Measurements from ENCODE around the gene CYBB.
A peak's percentile ranks its signal among the peaks of the same experiment; 100 is the strongest.

CYBB gene

DNA sequence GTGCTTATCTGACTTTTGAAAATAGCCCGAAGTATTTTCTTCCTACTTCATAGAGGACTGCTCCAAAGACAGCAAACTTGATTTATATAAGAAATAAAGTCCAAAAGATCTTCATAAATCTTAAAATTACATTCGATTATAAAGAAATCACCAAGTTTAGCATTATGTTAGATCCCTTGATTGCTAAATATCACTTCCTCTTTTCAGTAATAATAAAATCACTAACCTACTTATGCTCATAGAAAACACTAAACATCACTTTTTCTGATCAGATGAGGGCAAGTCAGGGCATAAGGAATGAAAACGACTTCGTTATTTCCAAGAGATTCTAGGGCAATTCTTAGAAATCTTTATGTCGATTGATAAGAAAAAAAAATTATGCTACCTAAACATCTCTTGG is 35.5 kb downstream of the CYBB start:
- Histone ChIP-seq H3K79me2 (ENCODE audit: insufficient read depth, low read length) (no peaks in the 10 kb centered on the region), H3F3A (ENCODE audit: insufficient read depth) (peaks cover 32% of the 10 kb centered on the region), H3K36me3 (ENCODE audit: low read length) (no peaks in the 10 kb centered on the region), H4K20me1 (ENCODE audit: low read depth, low read length) (no peaks in the 10 kb centered on the region), H2AFZ (ENCODE audit: low read depth, low read length, severe bottlenecking) (no peak overlapping the region), H3K27me3 (ENCODE audit: low read length) (no peaks in the 10 kb centered on the region), H3K9me2 (replicated peaks; ENCODE audit: insufficient read depth, low read length) (no peaks in the 10 kb centered on the region), H3K27ac (ENCODE audit: low read depth, low read length) (peak overlapping the region; percentile 98), H3K4me2 (ENCODE audit: low read depth, low read length, poor library complexity, severe bottlenecking) (peak overlapping the region; percentile 85), H3K4me3 (ENCODE audit: insufficient read depth, low read length, poor library complexity, severe bottlenecking) (no peak overlapping the region), H3K9me3 (ENCODE audit: insufficient read depth, low read length) (no peaks in the 10 kb centered on the region), H3K9ac (ENCODE audit: low read length) (no peak overlapping the region)
- TF ChIP-seq, protein P1, sequence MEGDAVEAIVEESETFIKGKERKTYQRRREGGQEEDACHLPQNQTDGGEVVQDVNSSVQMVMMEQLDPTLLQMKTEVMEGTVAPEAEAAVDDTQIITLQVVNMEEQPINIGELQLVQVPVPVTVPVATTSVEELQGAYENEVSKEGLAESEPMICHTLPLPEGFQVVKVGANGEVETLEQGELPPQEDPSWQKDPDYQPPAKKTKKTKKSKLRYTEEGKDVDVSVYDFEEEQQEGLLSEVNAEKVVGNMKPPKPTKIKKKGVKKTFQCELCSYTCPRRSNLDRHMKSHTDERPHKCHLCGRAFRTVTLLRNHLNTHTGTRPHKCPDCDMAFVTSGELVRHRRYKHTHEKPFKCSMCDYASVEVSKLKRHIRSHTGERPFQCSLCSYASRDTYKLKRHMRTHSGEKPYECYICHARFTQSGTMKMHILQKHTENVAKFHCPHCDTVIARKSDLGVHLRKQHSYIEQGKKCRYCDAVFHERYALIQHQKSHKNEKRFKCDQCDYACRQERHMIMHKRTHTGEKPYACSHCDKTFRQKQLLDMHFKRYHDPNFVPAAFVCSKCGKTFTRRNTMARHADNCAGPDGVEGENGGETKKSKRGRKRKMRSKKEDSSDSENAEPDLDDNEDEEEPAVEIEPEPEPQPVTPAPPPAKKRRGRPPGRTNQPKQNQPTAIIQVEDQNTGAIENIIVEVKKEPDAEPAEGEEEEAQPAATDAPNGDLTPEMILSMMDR (IDR thresholded peaks at IDR 0.05; ENCODE audit: insufficient read depth, low read length, poor library complexity, severe bottlenecking): no peak
- TF ChIP-seq EZH2phosphoT487 (conservative IDR thresholded peaks at IDR 0.05; ENCODE audit: low read length): no peak

GRCh38 chrX:37816766-37817165 is 36.9 kb downstream of the CYBB start:
- peak overlapping the region; percentile 24 for H2AFZ ChIP-seq (ENCODE audit: low read depth, low read length, severe bottlenecking)
- H3K4me2 ChIP-seq (ENCODE audit: low read depth, low read length, poor library complexity, severe bottlenecking): peak overlapping the region; percentile 85
- peak overlapping the region; percentile 37 for H3K9ac ChIP-seq (ENCODE audit: low read length)
- H3K9me3 ChIP-seq (ENCODE audit: insufficient read depth, low read length): no peaks in the 10 kb centered on the region
- no peak overlapping the region for H3K4me3 ChIP-seq (ENCODE audit: insufficient read depth, low read length, poor library complexity, severe bottlenecking)
- no peaks in the 10 kb centered on the region for H3K27me3 ChIP-seq (ENCODE audit: low read length)
- H3K27ac ChIP-seq (ENCODE audit: low read depth, low read length): peak overlapping the region; percentile 98
- H3K36me3 ChIP-seq (ENCODE audit: low read length): no peaks in the 10 kb centered on the region
- no peaks in the 10 kb centered on the region for H3K79me2 ChIP-seq (ENCODE audit: insufficient read depth, low read length)
- peaks cover 36% of the 10 kb centered on the region for H3F3A ChIP-seq (ENCODE audit: insufficient read depth)
- no peaks in the 10 kb centered on the region for H3K9me2 ChIP-seq (replicated peaks; ENCODE audit: insufficient read depth, low read length)
- H4K20me1 ChIP-seq (ENCODE audit: low read depth, low read length): no peaks in the 10 kb centered on the region
- TF ChIP-seq, protein P1 (IDR thresholded peaks at IDR 0.05; ENCODE audit: insufficient read depth, low read length, poor library complexity, severe bottlenecking): no peak
- no peak for TF ChIP-seq EZH2phosphoT487 (conservative IDR thresholded peaks at IDR 0.05; ENCODE audit: low read length)

GRCh38 chrX:37817176-37817575 is 37.3 kb downstream of the CYBB start:
- Histone ChIP-seq H3K36me3 (ENCODE audit: low read length) (no peaks in the 10 kb centered on the region), H3K4me3 (ENCODE audit: insufficient read depth, low read length, poor library complexity, severe bottlenecking) (peak overlapping the region; percentile 43), H3K9me3 (ENCODE audit: insufficient read depth, low read length) (no peaks in the 10 kb centered on the region), H3K79me2 (ENCODE audit: insufficient read depth, low read length) (no peaks in the 10 kb centered on the region), H3F3A (ENCODE audit: insufficient read depth) (peaks cover 36% of the 10 kb centered on the region), H2AFZ (ENCODE audit: low read depth, low read length, severe bottlenecking) (no peak overlapping the region), H3K27me3 (ENCODE audit: low read length) (no peaks in the 10 kb centered on the region), H3K4me2 (ENCODE audit: low read depth, low read length, poor library complexity, severe bottlenecking) (peak overlapping the region; percentile 85), H4K20me1 (ENCODE audit: low read depth, low read length) (no peaks in the 10 kb centered on the region), H3K9ac (ENCODE audit: low read length) (peak overlapping the region; percentile 37), H3K27ac (ENCODE audit: low read depth, low read length) (peak overlapping the region; percentile 98), H3K9me2 (replicated peaks; ENCODE audit: insufficient read depth, low read length) (no peaks in the 10 kb centered on the region)
- no peak for TF ChIP-seq EZH2phosphoT487 (conservative IDR thresholded peaks at IDR 0.05; ENCODE audit: low read length)
- TF ChIP-seq, protein P1 (IDR thresholded peaks at IDR 0.05; ENCODE audit: insufficient read depth, low read length, poor library complexity, severe bottlenecking): no peak

Measured in SU-DHL-6 (cell line).